ENCODE data around the gene NBAS. TPM values are rescaled to one million over a fixed set of nuclear protein-coding genes. Genes with fewer than 3 reads are reported as not detected.

The NBAS gene
- total RNA-seq, 2 experiments from 2014 or later = 24.3 to 25.5 TPM

DNA sequence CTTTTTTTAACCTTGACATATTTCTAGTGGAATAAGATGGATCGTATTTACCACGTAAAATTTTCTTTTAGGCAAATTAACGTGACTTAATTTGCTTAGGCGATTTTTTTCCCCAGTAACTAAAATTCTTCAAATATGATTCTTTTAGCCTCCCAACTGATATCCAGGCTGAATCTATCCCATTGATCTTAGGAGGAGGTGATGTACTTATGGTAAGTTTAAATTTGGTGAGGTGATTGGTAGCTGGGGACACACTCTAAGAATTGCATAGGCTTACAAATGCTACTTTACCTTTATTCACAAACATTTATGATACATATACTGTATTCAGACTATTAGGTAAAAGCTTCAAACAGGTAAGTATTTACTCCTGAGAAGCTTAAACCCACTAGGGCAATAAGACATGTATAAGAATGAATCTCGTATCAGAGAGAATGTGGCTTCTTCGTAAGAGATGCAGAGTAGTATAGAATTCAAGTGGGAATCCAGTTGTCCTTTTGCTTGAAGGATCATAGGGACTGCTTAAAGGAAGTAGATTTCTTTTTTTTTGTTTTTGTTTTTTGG lies 34.3 kb upstream of the NBAS start:
- H3K9me3 Mint-ChIP-seq = no peaks in the 10 kb centered on the region
- ChIA-PET POLR2A (interaction anchor here (0.6 to 1.6 kb wide), 2 partner anchors 13 to 34 kb away, joined by 3 to 6 read pairs; partner anchors contain the start of gene NBAS), CTCF (interaction anchor here (0.7 to 3.1 kb wide), 2 partner anchors 18 to 22 kb away, joined by 3 to 18 read pairs; no protein-coding TSS in a partner anchor)
- H3K27ac Mint-ChIP-seq = peak overlapping the region; percentile 36
- Histone ChIP-seq H3K4me3 (ENCODE audit: low read length) (no peak overlapping the region), H3K27ac (ENCODE audit: low read depth in 1 of 2, low read length in 2 of 2) (no peak overlapping the region), H3K9me3 (ENCODE audit: control insufficient read depth in 1 of 2, insufficient read depth in 1 of 2, low read length in 2 of 2) (no peaks in the 10 kb centered on the region), H3K36me3 (ENCODE audit: insufficient read depth, low read length) (peaks cover 51% of the 10 kb centered on the region), H3K27me3 (ENCODE audit: control insufficient read depth in 1 of 2, insufficient read depth in 2 of 2, low read length in 2 of 2) (no peaks in the 10 kb centered on the region), H3K4me1 (ENCODE audit: insufficient read depth, low read length) (peaks cover 14% of the 10 kb centered on the region)
- H3K36me3 Mint-ChIP-seq (ENCODE audit: low read depth) = peaks cover 76% of the 10 kb centered on the region
- ATAC-seq (ENCODE audit: poor library complexity) (no peak), DNase-seq (no peak)
- TF ChIP-seq, protein P1, sequence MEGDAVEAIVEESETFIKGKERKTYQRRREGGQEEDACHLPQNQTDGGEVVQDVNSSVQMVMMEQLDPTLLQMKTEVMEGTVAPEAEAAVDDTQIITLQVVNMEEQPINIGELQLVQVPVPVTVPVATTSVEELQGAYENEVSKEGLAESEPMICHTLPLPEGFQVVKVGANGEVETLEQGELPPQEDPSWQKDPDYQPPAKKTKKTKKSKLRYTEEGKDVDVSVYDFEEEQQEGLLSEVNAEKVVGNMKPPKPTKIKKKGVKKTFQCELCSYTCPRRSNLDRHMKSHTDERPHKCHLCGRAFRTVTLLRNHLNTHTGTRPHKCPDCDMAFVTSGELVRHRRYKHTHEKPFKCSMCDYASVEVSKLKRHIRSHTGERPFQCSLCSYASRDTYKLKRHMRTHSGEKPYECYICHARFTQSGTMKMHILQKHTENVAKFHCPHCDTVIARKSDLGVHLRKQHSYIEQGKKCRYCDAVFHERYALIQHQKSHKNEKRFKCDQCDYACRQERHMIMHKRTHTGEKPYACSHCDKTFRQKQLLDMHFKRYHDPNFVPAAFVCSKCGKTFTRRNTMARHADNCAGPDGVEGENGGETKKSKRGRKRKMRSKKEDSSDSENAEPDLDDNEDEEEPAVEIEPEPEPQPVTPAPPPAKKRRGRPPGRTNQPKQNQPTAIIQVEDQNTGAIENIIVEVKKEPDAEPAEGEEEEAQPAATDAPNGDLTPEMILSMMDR (IDR thresholded peaks at IDR 0.05) = no peak
- intact Hi-C loops (cut with DNase I, micrococcal nuclease) = no loop called here
- peaks cover 51% of the 10 kb centered on the region for H3K4me1 Mint-ChIP-seq (ENCODE audit: low read depth)
- no peaks in the 10 kb centered on the region for H3K27me3 Mint-ChIP-seq
- no peak overlapping the region for H3K4me3 Mint-ChIP-seq

DNA sequence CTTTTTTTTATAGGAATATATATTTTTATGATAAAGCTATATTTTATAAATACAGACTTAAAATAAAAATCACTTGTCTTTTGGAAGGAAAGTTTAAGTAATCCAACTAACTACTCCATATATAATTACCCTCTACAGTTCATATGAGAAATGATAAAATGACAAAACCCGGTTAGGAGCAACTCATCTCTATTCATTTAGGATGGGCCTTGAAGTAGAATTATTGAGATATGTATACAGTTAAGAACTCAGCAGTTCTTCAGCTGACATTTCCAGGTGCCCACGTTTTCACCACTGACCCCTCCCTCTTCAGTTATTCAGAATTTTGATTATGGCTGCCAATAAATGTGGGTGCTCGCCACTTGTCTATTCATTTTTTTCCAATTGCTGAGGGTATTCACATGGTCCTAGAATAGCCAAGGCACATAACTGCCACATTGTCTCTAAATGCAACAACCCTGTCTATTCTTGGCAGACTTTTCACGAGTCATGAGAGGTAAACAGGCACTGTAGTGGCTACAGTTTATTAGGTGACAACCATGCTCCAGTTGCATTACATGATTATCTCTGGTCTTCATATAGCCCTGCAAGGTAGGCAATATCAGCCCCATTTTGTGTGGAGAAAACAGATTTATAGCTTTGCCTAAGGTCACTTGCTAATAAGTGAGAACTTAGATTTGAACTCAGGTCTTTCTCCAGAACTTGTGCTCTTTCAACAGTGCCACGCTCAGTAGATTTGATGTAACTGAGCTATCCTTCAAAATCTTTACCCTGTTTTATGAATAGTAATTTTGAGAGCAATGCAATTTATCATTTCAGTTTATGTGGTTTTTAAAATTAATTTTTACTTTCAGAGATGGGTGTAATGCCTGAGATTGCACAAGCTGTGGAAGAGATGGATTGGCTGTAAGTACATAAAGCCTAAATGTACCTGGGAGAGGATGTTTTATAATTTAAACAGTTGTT lies 33.4 kb upstream of the NBAS start:
- TF ChIP-seq, protein P1 (IDR thresholded peaks at IDR 0.05) = no peak
- H3K36me3 ChIP-seq (ENCODE audit: insufficient read depth, low read length) = peaks cover 43% of the 10 kb centered on the region
- Mint-ChIP-seq H3K27ac (peak overlapping the region; percentile 33), H3K4me1 (ENCODE audit: low read depth) (peaks cover 51% of the 10 kb centered on the region), H3K9me3 (no peaks in the 10 kb centered on the region), H3K36me3 (ENCODE audit: low read depth) (peaks cover 68% of the 10 kb centered on the region), H3K27me3 (no peaks in the 10 kb centered on the region), H3K4me3 (peak overlapping the region; percentile 45)
- no peak overlapping the region for H3K4me3 ChIP-seq (ENCODE audit: low read length)
- ATAC-seq (ENCODE audit: poor library complexity) (no peak), DNase-seq (no peak)
- H3K27ac ChIP-seq (ENCODE audit: low read depth in 1 of 2, low read length in 2 of 2) = no peak overlapping the region
- peaks cover 14% of the 10 kb centered on the region for H3K4me1 ChIP-seq (ENCODE audit: insufficient read depth, low read length)
- CTCF ChIA-PET = interaction anchor here (0.7 to 3.1 kb wide), 4 partner anchors 17 to 48 kb away, joined by 3 to 18 read pairs (median 3); no protein-coding TSS in a partner anchor
- intact Hi-C loops (cut with DNase I, micrococcal nuclease) = no loop called here
- no peaks in the 10 kb centered on the region for H3K9me3 ChIP-seq (ENCODE audit: control insufficient read depth in 1 of 2, insufficient read depth in 1 of 2, low read length in 2 of 2)
- POLR2A ChIA-PET = interaction anchor here (1.6 kb wide), 1 partner anchor 33 kb away, joined by 6 read pairs; the partner anchor contains the start of gene NBAS
- no peaks in the 10 kb centered on the region for H3K27me3 ChIP-seq (ENCODE audit: control insufficient read depth in 1 of 2, insufficient read depth in 2 of 2, low read length in 2 of 2)

DNA sequence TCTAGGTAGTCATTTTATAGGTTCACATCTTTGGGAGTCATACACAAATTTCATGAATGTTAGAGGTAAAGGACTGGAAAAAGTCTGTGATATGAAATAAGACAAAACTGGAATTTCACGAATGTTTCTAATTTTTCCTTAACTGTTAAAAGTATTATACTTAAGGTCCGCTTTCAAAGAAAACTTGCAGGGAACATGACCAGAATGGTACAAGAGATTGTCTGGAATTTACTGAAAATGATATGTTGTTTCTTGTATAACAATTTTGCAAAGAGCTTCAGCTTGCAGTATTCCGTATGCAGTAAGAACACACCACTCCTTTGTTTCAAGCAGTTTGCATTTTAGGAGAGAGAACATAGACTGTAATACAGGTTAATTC lies 32.2 kb upstream of the NBAS start:
- no peaks in the 10 kb centered on the region for H3K9me3 Mint-ChIP-seq
- no peaks in the 10 kb centered on the region for H3K27me3 ChIP-seq (ENCODE audit: control insufficient read depth in 1 of 2, insufficient read depth in 2 of 2, low read length in 2 of 2)
- no peaks in the 10 kb centered on the region for H3K9me3 ChIP-seq (ENCODE audit: control insufficient read depth in 1 of 2, insufficient read depth in 1 of 2, low read length in 2 of 2)
- peaks cover 58% of the 10 kb centered on the region for H3K36me3 Mint-ChIP-seq (ENCODE audit: low read depth)
- CTCF ChIA-PET = interaction anchor here (1.0 to 3.1 kb wide), 3 partner anchors 16 to 47 kb away, joined by 3 to 18 read pairs (median 3); no protein-coding TSS in a partner anchor
- no peak for ATAC-seq (ENCODE audit: poor library complexity)
- POLR2A ChIA-PET = no interaction called here
- H3K4me1 ChIP-seq (ENCODE audit: insufficient read depth, low read length) = peaks cover 14% of the 10 kb centered on the region
- H3K27ac ChIP-seq (ENCODE audit: low read depth in 1 of 2, low read length in 2 of 2) = no peak overlapping the region
- no peak overlapping the region for H3K4me3 ChIP-seq (ENCODE audit: low read length)
- peak overlapping the region; percentile 98 for H3K4me3 Mint-ChIP-seq
- no peaks in the 10 kb centered on the region for H3K27me3 Mint-ChIP-seq
- intact Hi-C loops (cut with DNase I, micrococcal nuclease) = no loop called here
- H3K36me3 ChIP-seq (ENCODE audit: insufficient read depth, low read length) = peaks cover 32% of the 10 kb centered on the region
- peaks cover 51% of the 10 kb centered on the region for H3K4me1 Mint-ChIP-seq (ENCODE audit: low read depth)
- peak overlapping the region; percentile 89 for H3K27ac Mint-ChIP-seq
- DNase-seq = no peak
- TF ChIP-seq, protein P1 (IDR thresholded peaks at IDR 0.05) = no peak

Measured in CD4-positive, alpha-beta T cell (primary cell).